Neuronal stem cell (in vitro differentiated cells): ENCODE results near the gene ISYNA1.

Source experiments
- DNase-seq: peaks from one replicate; pipeline ENCODE4 v3.0.0-alpha.2; 2013; ENCODE audit warnings: low spot score
- H2AFZ ChIP-seq: one replicate; pipeline ENCODE4 v1.6.1; 2013; ENCODE audit warnings: mild to moderate bottlenecking, low read length, inconsistent platforms
- H2AK5ac ChIP-seq: 2 replicates; pipeline ENCODE4 v1.6.1; 2013; ENCODE audit warnings: low read depth, mild to moderate bottlenecking, inconsistent platforms, low read length, moderate library complexity, mixed read lengths
- H2BK120ac ChIP-seq: 2 replicates; pipeline ENCODE4 v1.6.1; 2013; ENCODE audit warnings: low read depth, mild to moderate bottlenecking, inconsistent platforms, low read length, moderate library complexity, mixed read lengths
- H2BK12ac ChIP-seq: one replicate; pipeline ENCODE4 v1.6.1; 2013; ENCODE audit warnings: low read length, inconsistent platforms
- H2BK15ac ChIP-seq: 2 replicates; pipeline ENCODE4 v1.6.1; 2013; ENCODE audit warnings: mild to moderate bottlenecking, low read length, inconsistent platforms, mixed read lengths
- H2BK5ac ChIP-seq: one replicate; pipeline ENCODE4 v1.6.1; 2013; ENCODE audit warnings: inconsistent platforms, mild to moderate bottlenecking, low read length, moderate library complexity
- H3K14ac ChIP-seq: one replicate; pipeline ENCODE4 v1.6.1; 2013; ENCODE audit warnings: low read length, inconsistent platforms
- H3K18ac ChIP-seq: 2 replicates; pipeline ENCODE4 v1.6.1; 2013; ENCODE audit warnings: low read length, inconsistent platforms
- H3K23ac ChIP-seq: 2 replicates; pipeline ENCODE4 v1.6.1; 2013; ENCODE audit warnings: low read depth, mild to moderate bottlenecking, mixed read lengths, low read length, inconsistent platforms; ENCODE audit not compliant: poor library complexity
- H3K27ac ChIP-seq: replicated peaks from 3 replicates; pipeline ENCODE4 v1.5.1; 2013; ENCODE audit warnings: low read length, inconsistent platforms
- H3K27me3 ChIP-seq, 3 experiments: 2 replicates each; pipeline ENCODE4 v1.6.1; 2013; ENCODE audit warnings: low read length in 3 of 3, mild to moderate bottlenecking in 2 of 3, inconsistent platforms in 1 of 3, low read depth in 1 of 3, mixed read lengths in 1 of 3, moderate library complexity in 1 of 3; ENCODE audit not compliant: control insufficient read depth in 3 of 3, insufficient read depth in 3 of 3
- H3K36me3 ChIP-seq, 2 donors: replicated peaks in 1 of 2; 2 replicates each; pipeline ENCODE4 v1.6.1; 2013; ENCODE audit warnings: low read length in 2 of 2; ENCODE audit not compliant: control insufficient read depth in 2 of 2, insufficient read depth in 2 of 2
- H3K4ac ChIP-seq: 2 replicates; pipeline ENCODE4 v1.6.1; 2013; ENCODE audit warnings: inconsistent platforms, mild to moderate bottlenecking, low read length, moderate library complexity
- H3K4me1 ChIP-seq, 2 donors: 1 replicate in 1 of 2; 2 replicates in 1 of 2; pipeline ENCODE4 v1.6.1; 2013; ENCODE audit warnings: low read length in 2 of 2, low read depth in 1 of 2; ENCODE audit not compliant: control insufficient read depth in 2 of 2, insufficient read depth in 1 of 2
- H3K4me2 ChIP-seq: one replicate; pipeline ENCODE4 v1.6.1; 2013; ENCODE audit warnings: mild to moderate bottlenecking, low read length, inconsistent platforms; ENCODE audit not compliant: insufficient read depth, poor library complexity, severe bottlenecking
- H3K4me3 ChIP-seq, 2 donors: 2 replicates each; pipeline ENCODE4 v1.5.1; 2013; ENCODE audit warnings: low read length in 2 of 2, mild to moderate bottlenecking in 2 of 2, inconsistent platforms in 1 of 2, moderate library complexity in 1 of 2
- H3K79me1 ChIP-seq: one replicate; pipeline ENCODE4 v1.6.1; 2013; ENCODE audit warnings: low read depth, mild to moderate bottlenecking, inconsistent platforms, low read length, moderate library complexity
- H3K9ac ChIP-seq: one replicate; pipeline ENCODE4 v1.6.1; 2013; ENCODE audit warnings: mild to moderate bottlenecking, low read depth, low read length, inconsistent platforms; ENCODE audit not compliant: poor library complexity
- H3K9me3 ChIP-seq, 2 donors: replicated peaks in 1 of 2; 2 replicates each; pipeline versions ENCODE3 to v1.6.1; 2013; ENCODE audit warnings: low read length in 2 of 2, mild to moderate bottlenecking in 2 of 2, inconsistent platforms in 1 of 2, low read depth in 1 of 2, mixed read lengths in 1 of 2, moderate library complexity in 1 of 2; ENCODE audit not compliant: control insufficient read depth in 2 of 2, insufficient read depth in 1 of 2
- H4K8ac ChIP-seq: one replicate; pipeline ENCODE4 v1.6.1; 2013; ENCODE audit warnings: low read depth, mild to moderate bottlenecking, inconsistent platforms, low read length, moderate library complexity
- H4K91ac ChIP-seq: one replicate; pipeline ENCODE4 v1.6.1; 2013; ENCODE audit warnings: low read length, low read depth, mild to moderate bottlenecking, inconsistent platforms; ENCODE audit not compliant: poor library complexity
- WGBS, 2 donors: extraction: QIAGEN DNeasy Blood & Tissue Kit; methylation state at CpG; one replicate each; pipeline ENCODE4 v1.1.7; 2013; ENCODE audit warnings: missing lambda C conversion rate in 2 of 2, mixed read lengths in 1 of 2; ENCODE audit not compliant: insufficient read length in 2 of 2, insufficient replicate concordance in 1 of 2; ENCODE audit errors: extremely low coverage in 2 of 2; 5-methylcytosine and 5-hydroxymethylcytosine counted together

The ISYNA1 gene

DNA sequence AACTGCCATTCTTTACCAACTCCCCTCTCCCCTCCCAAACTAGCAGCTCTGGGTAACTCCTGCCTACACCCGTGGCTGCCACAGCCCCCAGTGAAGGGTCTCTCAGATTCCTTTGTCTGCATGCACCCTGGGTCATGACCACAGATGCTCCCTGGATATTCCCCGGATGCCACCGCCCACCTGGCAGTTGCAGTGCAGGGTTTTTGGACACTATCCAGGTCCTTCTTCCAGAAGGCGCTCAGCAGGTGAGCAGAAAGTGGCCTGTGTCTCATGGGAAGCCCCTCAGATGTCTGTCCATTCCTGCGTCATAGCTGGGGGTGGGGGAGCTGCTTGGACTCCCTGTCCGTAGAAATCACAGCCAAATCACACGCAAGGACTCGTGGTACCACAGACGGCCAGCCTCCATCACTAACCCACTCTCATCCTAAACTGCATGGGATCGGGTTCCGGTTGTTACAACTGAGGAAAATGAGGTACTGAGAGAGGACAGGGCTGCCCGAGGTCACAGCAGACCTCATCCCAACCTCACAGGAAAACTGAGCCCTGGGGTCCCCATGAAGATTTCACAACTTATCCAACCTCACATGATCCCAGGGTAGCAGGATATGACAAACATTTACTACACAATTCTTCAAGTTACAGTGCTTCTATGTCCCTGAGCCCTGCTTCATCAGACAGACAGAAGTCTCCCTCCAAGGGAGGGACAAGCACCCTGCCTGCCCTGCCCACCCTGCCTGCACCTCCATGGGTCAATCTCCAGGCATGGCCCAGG is 45.4 kb upstream of the ISYNA1 start:
- H3K27ac ChIP-seq, result no peak overlapping the region
- DNase-seq, result no peak
- peaks cover 0 to 2% of the 10 kb centered on the region in 2 donors for H3K36me3 ChIP-seq
- H3K9me3 ChIP-seq, result peaks cover 2 to 10% of the 10 kb centered on the region in 2 donors
- peak overlapping the region; percentile 63 for H3K14ac ChIP-seq
- H2AFZ ChIP-seq, result no peak overlapping the region
- H4K8ac ChIP-seq, result no peak overlapping the region
- H3K4me3 ChIP-seq, result no peak overlapping the region
- no peak overlapping the region for H4K91ac ChIP-seq
- peaks cover 18% of the 10 kb centered on the region for H3K79me1 ChIP-seq
- H3K27me3 ChIP-seq, result peaks cover 0 to 4% (median 0%) of the 10 kb centered on the region in 3 experiments
- WGBS, 2 donors, result no CpG with 5 or more reads among the region's 12 CpGs
- peak overlapping the region; percentile 36 for H3K18ac ChIP-seq
- H2AK5ac ChIP-seq, result no peak overlapping the region
- H2BK5ac ChIP-seq, result no peak overlapping the region
- no peak overlapping the region for H3K4me2 ChIP-seq
- H3K4me1 ChIP-seq, result peaks cover 7 to 9% of the 10 kb centered on the region in 2 donors
- no peak overlapping the region for H3K23ac ChIP-seq
- peak overlapping the region; percentile 50 for H3K9ac ChIP-seq
- no peak overlapping the region for H3K4ac ChIP-seq
- H2BK12ac ChIP-seq, result no peak overlapping the region
- H2BK120ac ChIP-seq, result no peak overlapping the region
- H2BK15ac ChIP-seq, result no peak overlapping the region

DNA sequence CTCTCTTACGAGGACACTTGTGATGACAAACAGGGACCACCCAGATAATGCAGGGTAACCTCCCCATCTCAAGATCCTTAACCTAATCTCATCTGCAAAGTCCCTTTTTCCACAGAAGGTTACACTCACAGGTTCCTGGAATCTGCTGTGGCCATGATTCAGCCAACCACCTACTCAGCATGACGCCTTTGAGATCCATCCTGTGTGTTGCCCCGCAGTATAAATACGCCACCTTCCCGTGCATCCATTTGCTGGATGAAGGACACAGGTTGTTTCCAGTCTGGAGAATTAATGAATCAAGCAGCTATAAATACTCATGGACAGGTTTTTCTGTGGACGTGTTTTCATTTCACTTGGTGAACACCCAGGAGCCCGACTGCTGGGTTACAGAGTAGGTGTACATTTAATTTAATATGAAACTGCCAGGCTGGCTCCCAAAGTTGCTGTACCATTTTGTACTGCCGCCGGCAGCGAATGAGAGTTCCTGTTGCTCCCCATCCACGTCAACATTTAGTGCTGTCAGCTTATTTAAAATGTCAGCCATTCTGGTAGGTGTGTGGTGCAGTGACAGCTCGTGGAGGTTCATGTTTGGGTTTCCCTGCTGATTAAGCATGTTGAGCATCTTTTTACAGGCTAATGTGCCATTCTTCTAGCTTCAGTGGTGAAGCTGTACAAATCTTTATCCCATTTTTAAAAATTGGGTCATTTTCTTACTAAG is 43.7 kb upstream of the ISYNA1 start:
- Histone ChIP-seq H3K4me1 (peaks cover 7 to 9% of the 10 kb centered on the region in 2 donors), H3K79me1 (peaks cover 16% of the 10 kb centered on the region), H3K27ac (no peak overlapping the region), H2AK5ac (no peak overlapping the region), H3K27me3 (peaks cover 0 to 2% (median 0%) of the 10 kb centered on the region in 3 experiments), H3K18ac (no peak overlapping the region), H3K14ac (no peak overlapping the region), H2BK120ac (no peak overlapping the region), H2BK15ac (no peak overlapping the region), H3K4me3 (no peak overlapping the region), H4K8ac (no peak overlapping the region), H3K4ac (no peak overlapping the region), H2BK5ac (no peak overlapping the region), H3K23ac (no peak overlapping the region), H3K36me3 (peaks cover 0 to 2% of the 10 kb centered on the region in 2 donors), H4K91ac (no peak overlapping the region), H2AFZ (no peak overlapping the region), H3K9me3 (peaks cover 2 to 15% of the 10 kb centered on the region in 2 donors), H3K4me2 (no peak overlapping the region), H3K9ac (no peak overlapping the region), H2BK12ac (no peak overlapping the region)
- no CpG with 5 or more reads among the region's 12 CpGs for WGBS, 2 donors
- DNase-seq, result no peak

DNA sequence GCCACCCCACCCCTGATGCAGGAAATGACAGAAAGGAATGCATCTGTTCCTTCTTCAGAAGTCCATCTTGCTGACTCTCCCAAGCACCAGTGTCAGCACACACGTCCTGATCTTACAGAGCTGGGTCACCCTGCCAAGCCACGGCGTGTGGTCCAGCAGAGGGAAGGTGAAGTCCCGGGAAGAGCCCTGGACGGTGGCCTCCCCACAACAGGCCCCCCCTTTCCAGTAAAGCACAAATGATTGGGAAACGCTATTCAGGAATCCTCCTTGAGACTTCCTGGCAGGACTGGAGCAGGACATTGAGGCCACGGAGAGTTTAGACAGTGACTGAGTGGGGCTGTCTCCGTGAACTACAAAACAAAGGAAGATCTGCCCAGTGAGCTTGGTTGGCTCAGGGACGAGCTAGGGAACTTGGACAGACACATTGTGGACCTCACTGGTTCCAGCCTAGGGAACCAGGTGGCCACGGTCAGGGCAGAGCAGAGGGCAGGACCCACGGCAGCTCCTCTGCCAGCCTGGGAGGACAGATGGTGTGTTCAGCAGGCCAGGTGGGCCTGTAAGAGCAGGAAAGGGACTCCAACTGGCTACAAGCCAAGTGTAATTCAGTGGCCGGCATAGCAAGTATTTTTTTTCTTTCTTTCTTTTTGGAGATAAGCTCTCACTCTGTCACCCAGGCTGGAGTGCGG is 42.2 kb upstream of the ISYNA1 start:
- Histone ChIP-seq H3K27me3 (no peaks in the 10 kb centered on the region), H2BK12ac (no peak overlapping the region), H3K4me2 (no peak overlapping the region), H2AFZ (no peak overlapping the region), H3K4me3 (no peak overlapping the region), H3K18ac (no peak overlapping the region), H4K8ac (no peak overlapping the region), H2BK15ac (no peak overlapping the region), H3K27ac (no peak overlapping the region), H3K23ac (no peak overlapping the region), H3K9ac (peak overlapping the region; percentile 51), H2AK5ac (no peak overlapping the region), H3K4me1 (peaks cover 0 to 9% of the 10 kb centered on the region in 2 donors), H3K4ac (no peak overlapping the region), H4K91ac (no peak overlapping the region), H3K79me1 (peaks cover 14% of the 10 kb centered on the region), H3K14ac (peak overlapping the region; percentile 47), H2BK5ac (no peak overlapping the region), H2BK120ac (no peak overlapping the region), H3K9me3 (peaks cover 2 to 15% of the 10 kb centered on the region in 2 donors), H3K36me3 (no peaks in the 10 kb centered on the region)
- no CpG with 5 or more reads among the region's 13 CpGs for WGBS, 2 donors
- DNase-seq, result no peak
